Brain microvascular endothelial cell (primary cell): ENCODE results near the gene SPINK8.

Experiments
- DNase-seq: peaks from one replicate; pipeline ENCODE4 v3.0.0-alpha.2; 2020
- H3K27ac ChIP-seq: fragments of 250-450 bp; sonication (Bioruptor Pico); 2 replicates; pipeline ENCODE4 v1.5.1; 2020; ENCODE audit warnings: mild to moderate bottlenecking, moderate library complexity
- H3K27me3 ChIP-seq: fragments of 250-450 bp; sonication (Bioruptor Pico); replicated peaks from 2 replicates; pipeline ENCODE4 v1.5.1; 2020; ENCODE audit warnings: mild to moderate bottlenecking
- H3K36me3 ChIP-seq: fragments of 250-450 bp; sonication (Bioruptor Pico); replicated peaks from 2 replicates; pipeline ENCODE4 v1.5.1; 2020; ENCODE audit warnings: mild to moderate bottlenecking
- H3K4me3 ChIP-seq: 2 replicates; pipeline ENCODE4 v1.5.1; 2011; ENCODE audit warnings: low read depth, mild to moderate bottlenecking, control low read depth, low read length, moderate library complexity
- CTCF ChIP-seq: IDR thresholded peaks from 2 replicates; pipeline ENCODE4 v1.5.1; 2011; ENCODE audit warnings: low read depth, mild to moderate bottlenecking, moderate library complexity, low read length, control low read depth, inconsistent platforms; ENCODE audit errors: missing control alignments
- in situ Hi-C: cut with HindIII; loops from 2 replicates; pipeline ENCODE4 v1.10.0; 2017; ENCODE audit warnings: low sequenced_read_pairs, low pct_ligation_motif_present

The SPINK8 gene

DNA sequence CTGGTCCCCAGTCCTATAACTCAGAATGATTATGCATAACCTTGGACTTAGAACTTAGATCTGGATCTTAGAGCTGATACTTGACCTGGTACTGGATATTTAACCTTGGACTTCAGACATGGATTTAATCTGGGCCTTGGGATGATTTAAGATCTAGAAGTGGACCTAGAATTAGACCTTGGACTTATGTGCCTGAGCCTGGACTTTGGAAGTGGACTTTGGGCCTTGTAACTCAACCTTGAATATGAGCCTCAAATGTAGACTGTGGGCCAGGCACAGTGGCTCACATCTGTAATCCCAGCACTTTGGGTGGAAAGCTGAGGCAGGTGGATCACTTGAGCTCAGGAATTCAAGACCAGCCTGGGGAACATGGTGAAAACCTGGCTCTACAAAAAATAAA, 46.4 kb downstream of the SPINK8 start:
- no peak for TF ChIP-seq CTCF
- Histone ChIP-seq H3K27ac (no peak overlapping the region), H3K27me3 (no peaks in the 10 kb centered on the region), H3K4me3 (no peak overlapping the region), H3K36me3 (no peaks in the 10 kb centered on the region)
- DNase-seq, result no peak
- in situ Hi-C loops, result no loop called here

- no peaks in the 10 kb centered on the region for H3K36me3 ChIP-seq
Observed at GRCh38 chr3:48286308-48286707, 47.2 kb downstream of the SPINK8 start.

DNA sequence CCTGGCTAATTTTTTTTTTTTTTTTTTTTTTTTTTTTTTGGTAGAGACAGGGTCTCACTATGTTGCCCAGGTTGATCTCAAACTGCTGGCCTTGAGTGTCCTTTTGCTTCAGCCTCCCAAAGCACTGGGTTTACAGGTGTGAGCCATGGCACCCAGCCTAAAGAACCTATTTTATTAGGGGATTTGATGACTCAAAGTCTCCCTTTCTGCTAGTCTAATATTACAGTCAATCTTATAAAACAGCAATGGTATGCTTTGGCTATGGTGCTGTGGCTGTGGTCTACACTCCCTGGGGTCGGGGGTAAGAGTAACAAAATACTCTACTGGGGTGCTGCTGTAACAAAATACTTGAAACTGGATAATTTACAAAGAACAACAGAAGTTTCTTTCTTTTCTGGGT, 47.8 kb downstream of the SPINK8 start:
- H3K36me3 ChIP-seq, result no peaks in the 10 kb centered on the region
- H3K4me3 ChIP-seq, result no peak overlapping the region
- H3K27me3 ChIP-seq, result no peaks in the 10 kb centered on the region
- in situ Hi-C loops, result no loop called here
- no peak overlapping the region for H3K27ac ChIP-seq
- DNase-seq, result no peak
- TF ChIP-seq CTCF, result no peak

More at GRCh38 chr3:48286308-48286707, 47.2 kb downstream of the SPINK8 start:
- TF ChIP-seq CTCF, result no peak
- no peaks in the 10 kb centered on the region for H3K27me3 ChIP-seq
- DNase-seq, result no peak
- in situ Hi-C loops, result no loop called here
- no peak overlapping the region for H3K27ac ChIP-seq
- H3K4me3 ChIP-seq, result no peak overlapping the region

DNA sequence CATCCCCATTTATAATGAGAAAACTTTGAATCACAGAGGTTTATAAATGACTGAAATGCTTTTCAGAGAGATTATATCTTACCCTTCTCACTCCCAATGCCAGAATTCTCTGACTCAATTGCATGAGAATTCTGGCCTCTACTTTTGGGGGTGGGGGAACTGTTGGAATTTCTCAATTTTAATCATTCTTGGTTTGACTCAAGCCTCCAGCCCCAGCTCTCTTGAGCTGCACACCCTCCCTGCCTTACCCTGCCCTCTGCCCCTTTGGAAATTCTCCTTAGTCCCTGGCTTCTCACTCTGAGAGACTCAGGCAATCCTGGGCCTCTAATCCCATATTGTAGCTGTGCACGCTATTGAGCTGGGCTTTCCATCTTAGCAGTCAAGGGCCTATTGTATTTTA, 48.3 kb downstream of the SPINK8 start:
- H3K4me3 ChIP-seq, result no peak overlapping the region
- no peaks in the 10 kb centered on the region for H3K36me3 ChIP-seq
- in situ Hi-C loops, result no loop called here
- no peak for TF ChIP-seq CTCF
- DNase-seq, result no peak
- no peaks in the 10 kb centered on the region for H3K27me3 ChIP-seq
- H3K27ac ChIP-seq, result no peak overlapping the region

GRCh38 chr3:48280881-48281280, 52.6 kb downstream of the SPINK8 start:
- no peaks in the 10 kb centered on the region for H3K27me3 ChIP-seq
- H3K36me3 ChIP-seq, result no peaks in the 10 kb centered on the region
- no peak overlapping the region for H3K27ac ChIP-seq
- DNase-seq, result no peak
- no peak overlapping the region for H3K4me3 ChIP-seq
- in situ Hi-C loops, result no loop called here
- TF ChIP-seq CTCF, result no peak

GRCh38 chr3:48278884-48279559, 54.4 kb downstream of the SPINK8 start:
- TF ChIP-seq CTCF, result no peak
- Histone ChIP-seq H3K27me3 (no peaks in the 10 kb centered on the region), H3K4me3 (no peak overlapping the region), H3K27ac (no peak overlapping the region), H3K36me3 (no peaks in the 10 kb centered on the region)
- DNase-seq, result no peak
- in situ Hi-C loops, result no loop called here
